HCT116 (cell line): Measurements from ENCODE around the gene TCERG1L. TPM values are rescaled to one million over a fixed set of nuclear protein-coding genes. Genes with fewer than 3 reads are reported as not detected.

Experiments
- ATAC-seq: fragments of 200-7000 bp; cut with Tn5 transposase; 2 replicates; pipeline ENCODE4 v1.9.1; 2020; ENCODE audit warnings: mild to moderate bottlenecking, moderate library complexity
- BruUV-seq: library from RNA; stranded (reverse); fragments of 400-500 nt; replicated peaks from 2 replicates; lab custom pipeline; 2021; lab: Mats Ljungman, UMichigan
- CTCF ChIA-PET: fragments of 300-600 bp; sonication (Branson Sonifier 250); formaldehyde crosslinking; loops from one replicate; lab custom pipeline; 2021; ENCODE audit warnings: antibody characterized with exemption; lab: Charles Lee
- POLR2A ChIA-PET: fragments of 300-600, 350-600 bp; sonication (Branson Sonifier 250); formaldehyde crosslinking; loops from one replicate; lab custom pipeline; 2021; ENCODE audit warnings: antibody characterized with exemption; lab: Charles Lee
- RAD21 ChIA-PET, 2 experiments: fragments of 300-600 bp; sonication (Branson Sonifier 250); formaldehyde crosslinking; loops; one replicate each; lab custom pipeline; 2023; ENCODE audit warnings: low total read pairs in 2 of 2; ENCODE audit not compliant: uncharacterized antibody in 2 of 2, unreplicated experiment in 2 of 2, low non-redundant PET in 1 of 2; lab: Charles Lee
- DNase-seq: peaks from one replicate; pipeline ENCODE4 v3.0.0-alpha.2; 2010; ENCODE audit warnings: low read depth, low spot score
- H2AFZ ChIP-seq: fragments of 200-600 bp; shearing (Covaris generic), sonication (generic); 2 replicates; pipeline ENCODE4 v1.6.1; 2017; ENCODE audit warnings: low read depth, mixed run types, mixed read lengths, antibody characterized with exemption, low read length; ENCODE audit not compliant: poor library complexity, severe bottlenecking
- H3K27ac ChIP-seq: 2 replicates; pipeline ENCODE4 v1.5.1; 2012; ENCODE audit warnings: low read depth, low read length
- H3K27me3 ChIP-seq: fragments of 200-600 bp; sonication (generic); 2 replicates; pipeline ENCODE4 v1.6.1; 2016; ENCODE audit warnings: mixed run types, low read length, mixed read lengths; ENCODE audit not compliant: insufficient read depth
- H3K36me3 ChIP-seq, 2 experiments: fragments of 200-500 bp in 1 of 2; fragments of 200-600 bp in 1 of 2; sonication (Bioruptor generic) in 1 of 2; sonication (generic) in 1 of 2; 2 replicates each; pipeline versions ENCODE4 v1.5.1 to v1.6.1; 2014 to 2016; ENCODE audit warnings: low read length in 2 of 2, inconsistent platforms in 1 of 2, mixed read lengths in 1 of 2, mixed run types in 1 of 2; ENCODE audit not compliant: insufficient read depth in 2 of 2, control insufficient read depth in 1 of 2
- H3K4me1 ChIP-seq, 2 experiments: fragments of 200-600 bp in 1 of 2; sonication (generic) in 1 of 2; 2 replicates each; pipeline versions ENCODE4 v1.5.1 to v1.6.1; 2012 to 2017; ENCODE audit warnings: low read length in 2 of 2, inconsistent platforms in 1 of 2, mild to moderate bottlenecking in 1 of 2, mixed read lengths in 1 of 2, mixed run types in 1 of 2, moderate library complexity in 1 of 2; ENCODE audit not compliant: insufficient read depth in 2 of 2, control insufficient read depth in 1 of 2
- H3K4me2 ChIP-seq: fragments of 200-600 bp; sonication (generic); 2 replicates; pipeline ENCODE4 v1.6.1; 2017; ENCODE audit warnings: mixed run types, low read length, mixed read lengths
- H3K4me3 ChIP-seq, 2 experiments: fragments of 200-600 bp in 1 of 2; sonication (generic) in 1 of 2; replicated peaks in 1 of 2; 2 replicates each; pipeline ENCODE4 v1.5.1; 2011 to 2016; ENCODE audit warnings: low read length in 2 of 2, control low read depth in 1 of 2, low read depth in 1 of 2, mild to moderate bottlenecking in 1 of 2, mixed read lengths in 1 of 2, mixed run types in 1 of 2
- H3K79me2 ChIP-seq: fragments of 200-600 bp; sonication (generic); 2 replicates; pipeline ENCODE4 v1.6.1; 2017; ENCODE audit warnings: mild to moderate bottlenecking, mixed run types, low read length, moderate library complexity, mixed read lengths; ENCODE audit not compliant: insufficient read depth
- H3K9ac ChIP-seq: fragments of 200-600 bp; sonication (generic); 2 replicates; pipeline ENCODE4 v1.6.1; 2016; ENCODE audit warnings: low read length, mixed read lengths
- H3K9me2 ChIP-seq: fragments of 200-600 bp; sonication (generic), shearing (Covaris generic); 2 replicates; pipeline ENCODE4 v1.6.1; 2017; ENCODE audit warnings: mixed run types, mild to moderate bottlenecking, moderate library complexity; ENCODE audit not compliant: insufficient read depth
- H3K9me3 ChIP-seq, 2 experiments: fragments of 200-500 bp in 1 of 2; fragments of 200-600 bp in 1 of 2; sonication (Bioruptor generic) in 1 of 2; sonication (generic) in 1 of 2; 2 replicates each; pipeline ENCODE4 v1.6.1; 2014 to 2017; ENCODE audit warnings: low read length in 2 of 2, mixed read lengths in 2 of 2, inconsistent platforms in 1 of 2, low read depth in 1 of 2, mild to moderate bottlenecking in 1 of 2, mixed run types in 1 of 2, moderate library complexity in 1 of 2; ENCODE audit not compliant: control insufficient read depth in 1 of 2, insufficient read depth in 1 of 2
- H4K20me1 ChIP-seq: fragments of 200-600 bp; sonication (generic), shearing (Covaris generic); 2 replicates; pipeline ENCODE4 v1.6.1; 2017; ENCODE audit warnings: mixed run types, mild to moderate bottlenecking, moderate library complexity; ENCODE audit not compliant: insufficient read depth
- JUND ChIP-seq: IDR thresholded peaks from 2 replicates; pipeline ENCODE4 v1.6.1; 2012
- RAD21 ChIP-seq: IDR thresholded peaks from 2 replicates; pipeline ENCODE4 v1.6.1; 2012; ENCODE audit warnings: low read depth, mild to moderate bottlenecking
- SRF ChIP-seq: IDR thresholded peaks from 2 replicates; pipeline ENCODE4 v1.6.1; 2012; ENCODE audit warnings: low read depth
- YY1 ChIP-seq: IDR thresholded peaks from 2 replicates; pipeline ENCODE4 v1.6.1; 2011; ENCODE audit warnings: low read length, low read depth, moderate library complexity, mild to moderate bottlenecking; ENCODE audit not compliant: insufficient replicate concordance; ENCODE audit errors: extremely low read depth
- intact Hi-C: fragments of 100-400 bp; cut with micrococcal nuclease; formaldehyde crosslinking; loops from 2 replicates; pipeline ENCODE4 v1.10.0; 2022
- total RNA-seq: library from RNA; stranded (reverse); gene quantifications from one replicate; pipeline ENCODE4 v1.2.1, GENCODE V29; 2021; ENCODE audit not compliant: unreplicated experiment
- TF ChIP-seq, protein P1 (sequence below): IDR thresholded peaks from 2 replicates; pipeline ENCODE4 v1.6.1; 2011; ENCODE audit warnings: mild to moderate bottlenecking, low read length, moderate library complexity; ENCODE audit not compliant: insufficient replicate concordance; ENCODE audit errors: extremely low read depth
- TF ChIP-seq, protein P2 (sequence below): IDR thresholded peaks from 2 replicates; pipeline ENCODE4 v1.6.1; 2012
- TF ChIP-seq, protein P3 (sequence below), 3 experiments: fragments of 200-600 bp in 1 of 3; sonication (generic) in 1 of 3; IDR thresholded peaks in 2 of 3; conservative IDR thresholded peaks in 1 of 3; 2 replicates each; pipeline ENCODE4 v1.5.1; 2012 to 2017; ENCODE audit warnings: low read depth in 2 of 3, low read length in 2 of 3, antibody characterized with exemption in 1 of 3, borderline replicate concordance in 1 of 3, control low read depth in 1 of 3, mild to moderate bottlenecking in 1 of 3, mixed read lengths in 1 of 3, mixed run types in 1 of 3, moderate library complexity in 1 of 3; ENCODE audit not compliant: insufficient read depth in 1 of 3

TCERG1L gene
- total RNA-seq, 1 experiment from 2014 or later = not detected

DNA sequence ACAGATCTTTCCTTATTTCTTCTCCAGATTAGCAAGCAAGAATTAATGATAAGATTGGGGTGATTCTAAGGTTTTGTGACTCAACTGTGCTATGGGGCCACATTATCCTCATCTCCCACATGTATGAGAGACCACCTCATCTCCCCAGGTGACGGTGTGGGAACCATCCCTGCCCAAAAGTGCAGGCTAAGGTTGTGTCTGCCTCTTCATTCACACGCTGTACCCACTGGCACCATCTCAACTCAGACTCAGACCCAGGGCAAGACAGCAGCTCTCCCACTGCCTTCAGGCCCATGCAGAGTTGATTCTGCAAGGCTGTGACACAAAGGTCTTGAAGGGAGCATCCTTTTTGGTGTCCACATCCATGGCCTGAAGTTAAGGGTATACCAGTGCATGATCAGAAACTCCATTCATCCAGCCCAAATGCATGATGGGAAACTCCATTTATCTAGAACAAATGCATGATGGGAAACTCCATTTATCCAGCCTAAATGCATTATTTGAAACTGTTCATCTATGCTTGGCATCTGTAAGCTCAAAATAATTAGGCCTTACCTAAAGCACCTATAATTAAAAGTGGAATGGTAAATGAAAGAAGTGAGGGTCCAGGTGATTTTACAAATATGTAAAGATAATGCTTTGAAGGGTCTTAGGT lies 99.4 kb downstream of the TCERG1L start:
- H3K79me2 ChIP-seq = no peaks in the 10 kb centered on the region
- H3K9me2 ChIP-seq = no peaks in the 10 kb centered on the region
- CTCF ChIA-PET = no interaction called here
- POLR2A ChIA-PET = no interaction called here
- H3K4me1 ChIP-seq = no peaks in the 10 kb centered on the region
- no peak for ATAC-seq
- H3K4me2 ChIP-seq = no peak overlapping the region
- DNase-seq = no peak
- no peak overlapping the region for H3K4me3 ChIP-seq
- BruUV-seq = no TSS peak
- no peaks in the 10 kb centered on the region for H3K27me3 ChIP-seq
- H3K36me3 ChIP-seq = no peaks in the 10 kb centered on the region
- H3K9me3 ChIP-seq = no peaks in the 10 kb centered on the region
- RAD21 ChIA-PET = no interaction called here
- intact Hi-C loops = no loop called here
- H3K27ac ChIP-seq = no peak overlapping the region
- no peak overlapping the region for H3K9ac ChIP-seq
- H2AFZ ChIP-seq = no peak overlapping the region
- no peak for TF ChIP-seq RAD21
- TF ChIP-seq, protein P1, sequence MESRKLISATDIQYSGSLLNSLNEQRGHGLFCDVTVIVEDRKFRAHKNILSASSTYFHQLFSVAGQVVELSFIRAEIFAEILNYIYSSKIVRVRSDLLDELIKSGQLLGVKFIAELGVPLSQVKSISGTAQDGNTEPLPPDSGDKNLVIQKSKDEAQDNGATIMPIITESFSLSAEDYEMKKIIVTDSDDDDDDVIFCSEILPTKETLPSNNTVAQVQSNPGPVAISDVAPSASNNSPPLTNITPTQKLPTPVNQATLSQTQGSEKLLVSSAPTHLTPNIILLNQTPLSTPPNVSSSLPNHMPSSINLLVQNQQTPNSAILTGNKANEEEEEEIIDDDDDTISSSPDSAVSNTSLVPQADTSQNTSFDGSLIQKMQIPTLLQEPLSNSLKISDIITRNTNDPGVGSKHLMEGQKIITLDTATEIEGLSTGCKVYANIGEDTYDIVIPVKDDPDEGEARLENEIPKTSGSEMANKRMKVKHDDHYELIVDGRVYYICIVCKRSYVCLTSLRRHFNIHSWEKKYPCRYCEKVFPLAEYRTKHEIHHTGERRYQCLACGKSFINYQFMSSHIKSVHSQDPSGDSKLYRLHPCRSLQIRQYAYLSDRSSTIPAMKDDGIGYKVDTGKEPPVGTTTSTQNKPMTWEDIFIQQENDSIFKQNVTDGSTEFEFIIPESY = no peak
- no peak for TF ChIP-seq JUND
- TF ChIP-seq, protein P2, sequence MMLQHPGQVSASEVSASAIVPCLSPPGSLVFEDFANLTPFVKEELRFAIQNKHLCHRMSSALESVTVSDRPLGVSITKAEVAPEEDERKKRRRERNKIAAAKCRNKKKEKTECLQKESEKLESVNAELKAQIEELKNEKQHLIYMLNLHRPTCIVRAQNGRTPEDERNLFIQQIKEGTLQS = no peak
- no peak for TF ChIP-seq SRF
- no peak for TF ChIP-seq YY1
- TF ChIP-seq, protein P3, sequence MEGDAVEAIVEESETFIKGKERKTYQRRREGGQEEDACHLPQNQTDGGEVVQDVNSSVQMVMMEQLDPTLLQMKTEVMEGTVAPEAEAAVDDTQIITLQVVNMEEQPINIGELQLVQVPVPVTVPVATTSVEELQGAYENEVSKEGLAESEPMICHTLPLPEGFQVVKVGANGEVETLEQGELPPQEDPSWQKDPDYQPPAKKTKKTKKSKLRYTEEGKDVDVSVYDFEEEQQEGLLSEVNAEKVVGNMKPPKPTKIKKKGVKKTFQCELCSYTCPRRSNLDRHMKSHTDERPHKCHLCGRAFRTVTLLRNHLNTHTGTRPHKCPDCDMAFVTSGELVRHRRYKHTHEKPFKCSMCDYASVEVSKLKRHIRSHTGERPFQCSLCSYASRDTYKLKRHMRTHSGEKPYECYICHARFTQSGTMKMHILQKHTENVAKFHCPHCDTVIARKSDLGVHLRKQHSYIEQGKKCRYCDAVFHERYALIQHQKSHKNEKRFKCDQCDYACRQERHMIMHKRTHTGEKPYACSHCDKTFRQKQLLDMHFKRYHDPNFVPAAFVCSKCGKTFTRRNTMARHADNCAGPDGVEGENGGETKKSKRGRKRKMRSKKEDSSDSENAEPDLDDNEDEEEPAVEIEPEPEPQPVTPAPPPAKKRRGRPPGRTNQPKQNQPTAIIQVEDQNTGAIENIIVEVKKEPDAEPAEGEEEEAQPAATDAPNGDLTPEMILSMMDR (IDR thresholded peaks at IDR 0.05 in 2 of 3, conservative IDR thresholded peaks at IDR 0.05 in 1 of 3; ENCODE audit: borderline replicate concordance in 1 of 3, insufficient read depth in 1 of 3, low read depth in 2 of 3, low read length in 2 of 3) = no peak
- H4K20me1 ChIP-seq = no peaks in the 10 kb centered on the region
